ENCODE results near the gene GGT5. TPM values are rescaled to one million over a fixed set of nuclear protein-coding genes. Genes with fewer than 3 reads are reported as not detected.
"Not testable (repeated sequence)": the region's sequence is repeated elsewhere in the genome, so short reads cannot be mapped to it uniquely, and the experiment has no call there.

The GGT5 gene, protein sequence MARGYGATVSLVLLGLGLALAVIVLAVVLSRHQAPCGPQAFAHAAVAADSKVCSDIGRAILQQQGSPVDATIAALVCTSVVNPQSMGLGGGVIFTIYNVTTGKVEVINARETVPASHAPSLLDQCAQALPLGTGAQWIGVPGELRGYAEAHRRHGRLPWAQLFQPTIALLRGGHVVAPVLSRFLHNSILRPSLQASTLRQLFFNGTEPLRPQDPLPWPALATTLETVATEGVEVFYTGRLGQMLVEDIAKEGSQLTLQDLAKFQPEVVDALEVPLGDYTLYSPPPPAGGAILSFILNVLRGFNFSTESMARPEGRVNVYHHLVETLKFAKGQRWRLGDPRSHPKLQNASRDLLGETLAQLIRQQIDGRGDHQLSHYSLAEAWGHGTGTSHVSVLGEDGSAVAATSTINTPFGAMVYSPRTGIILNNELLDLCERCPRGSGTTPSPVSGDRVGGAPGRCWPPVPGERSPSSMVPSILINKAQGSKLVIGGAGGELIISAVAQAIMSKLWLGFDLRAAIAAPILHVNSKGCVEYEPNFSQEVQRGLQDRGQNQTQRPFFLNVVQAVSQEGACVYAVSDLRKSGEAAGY
- total RNA-seq (2014; rRNA removed; shearing (Covaris generic)): not detected in 2 replicates

- not testable (repeated sequence) for DNase-seq (ENCODE audit: low read depth)
Observed at GRCh38 chr22:24245030-24245431, at the start of gene GGT5. GGT5 (minus strand) TSS chr22:24245082; CDS start chr22:24244725, 357 bp downstream.

GRCh38 chr22:24292202-24292830 is 47.4 kb upstream of the GGT5 start:
- DNase-seq (ENCODE audit: low read depth): not testable (repeated sequence)

- DNase-seq (ENCODE audit: low read depth): no peak
Observed at GRCh38 chr22:24291515-24292201, 46.8 kb upstream of the GGT5 start.

DNA sequence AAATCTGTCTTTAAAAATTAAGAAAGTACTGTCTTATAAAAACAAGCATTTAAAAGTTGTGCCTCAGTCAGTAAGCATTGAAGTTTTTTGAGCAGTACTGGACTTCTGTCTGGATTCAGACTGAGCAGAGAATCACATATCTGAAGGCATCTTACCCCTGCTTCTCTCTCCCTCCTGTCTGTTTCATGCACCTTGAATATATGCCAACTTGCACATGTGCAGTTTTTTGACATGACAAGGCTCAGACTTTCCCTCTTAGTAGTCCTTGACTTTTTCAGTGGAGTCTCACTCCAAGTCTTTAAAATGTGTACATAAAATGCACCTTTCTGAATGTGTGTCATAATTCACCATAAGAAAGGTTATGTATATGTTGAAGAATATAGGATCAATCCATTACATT is 45.6 kb upstream of the GGT5 start:
- no peak for DNase-seq (ENCODE audit: low read depth)

- no peak for DNase-seq (ENCODE audit: low read depth)
Observed at GRCh38 chr22:24289741-24290163, 44.9 kb upstream of the GGT5 start.

DNA sequence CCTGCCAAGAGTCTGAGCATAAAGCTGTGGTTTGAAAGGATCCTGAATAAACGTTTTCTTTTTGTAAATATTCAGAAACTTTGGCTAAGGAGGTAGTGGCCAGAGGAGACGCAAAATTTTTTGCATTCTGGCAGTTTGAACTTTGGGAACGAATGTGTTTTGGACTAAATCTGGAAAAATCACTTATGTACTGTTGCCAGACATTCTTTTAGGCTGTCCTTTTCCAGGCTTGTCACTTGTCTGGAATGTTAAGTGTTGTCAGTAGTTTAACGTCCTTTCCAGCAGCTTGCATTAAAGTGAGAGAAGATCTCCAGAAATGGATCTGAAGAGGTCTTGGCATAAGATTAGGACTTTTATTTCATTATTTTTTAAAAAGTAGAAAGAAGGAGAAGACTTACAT is 44.2 kb upstream of the GGT5 start:
- DNase-seq (ENCODE audit: low read depth): peak; percentile 34

- DNase-seq (ENCODE audit: low read depth): not testable (repeated sequence)
Observed at GRCh38 chr22:24287801-24288200, 42.9 kb upstream of the GGT5 start.

DNA sequence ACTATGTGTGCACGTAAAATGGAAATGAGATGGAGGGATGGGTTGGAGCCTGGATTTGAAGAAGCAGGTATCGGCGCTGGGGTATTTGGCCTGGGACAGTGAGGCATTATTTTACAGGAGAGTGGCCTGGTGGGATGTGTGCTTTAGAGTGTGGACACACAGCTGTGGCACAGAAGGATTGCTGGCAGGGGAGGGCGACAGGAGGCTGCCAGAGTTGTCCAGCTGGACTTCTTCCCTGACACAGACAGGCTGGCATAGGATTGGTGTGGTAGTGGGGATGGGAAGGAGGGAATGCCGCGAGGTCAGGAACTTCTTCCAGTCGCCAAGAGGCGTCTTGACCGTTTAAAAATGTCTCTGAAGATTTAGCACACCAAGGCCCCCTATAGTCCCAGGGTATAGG is 42.3 kb upstream of the GGT5 start:
- DNase-seq (ENCODE audit: low read depth): not testable (repeated sequence)

GRCh38 chr22:24285245-24285644 is 40.4 kb upstream of the GGT5 start:
- DNase-seq (ENCODE audit: low read depth): no peak

DNA sequence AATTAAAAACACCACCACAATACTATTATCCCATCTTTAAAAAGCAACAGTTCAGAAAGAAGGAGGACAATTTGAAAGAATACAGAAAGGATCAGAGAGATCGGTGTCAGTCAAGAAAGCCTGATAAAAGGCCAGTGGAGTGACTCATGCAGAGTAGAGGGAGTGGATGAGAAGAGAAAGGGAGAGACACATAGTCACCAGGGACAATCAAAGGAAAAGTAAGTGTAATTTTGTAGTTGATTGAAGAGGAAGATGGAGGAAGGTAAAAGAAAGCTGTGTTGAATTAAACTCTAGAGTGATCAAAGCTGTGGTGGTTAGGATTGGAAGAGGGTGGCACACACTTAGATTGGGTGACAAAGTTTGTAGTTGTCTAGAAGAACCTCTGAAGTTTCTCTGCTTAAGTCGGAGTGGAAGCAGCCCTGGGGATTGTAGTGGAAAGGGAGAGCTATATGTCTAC is 39.9 kb upstream of the GGT5 start:
- peak; percentile 24 for DNase-seq (ENCODE audit: low read depth)

DNA sequence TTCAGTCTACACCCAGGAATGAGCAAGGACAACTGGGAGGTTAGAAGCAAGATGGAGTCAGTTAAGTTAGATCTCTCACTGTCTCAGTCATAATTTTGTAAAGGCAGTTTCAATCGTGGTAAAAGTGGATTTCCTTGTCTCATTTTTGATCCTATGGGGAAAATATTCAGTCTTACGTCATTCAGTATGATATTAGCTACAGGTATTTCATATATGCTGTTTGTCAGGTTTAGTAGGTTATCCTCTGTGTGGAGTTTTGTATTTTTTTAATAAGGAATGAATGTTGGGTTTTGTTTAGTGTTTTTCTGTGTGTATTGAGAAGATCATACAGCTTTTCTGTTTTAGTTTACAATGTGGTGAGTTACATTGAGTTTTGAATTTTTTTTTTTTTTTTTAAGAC is 37.5 kb upstream of the GGT5 start:
- no peak for DNase-seq (ENCODE audit: low read depth)

DNA sequence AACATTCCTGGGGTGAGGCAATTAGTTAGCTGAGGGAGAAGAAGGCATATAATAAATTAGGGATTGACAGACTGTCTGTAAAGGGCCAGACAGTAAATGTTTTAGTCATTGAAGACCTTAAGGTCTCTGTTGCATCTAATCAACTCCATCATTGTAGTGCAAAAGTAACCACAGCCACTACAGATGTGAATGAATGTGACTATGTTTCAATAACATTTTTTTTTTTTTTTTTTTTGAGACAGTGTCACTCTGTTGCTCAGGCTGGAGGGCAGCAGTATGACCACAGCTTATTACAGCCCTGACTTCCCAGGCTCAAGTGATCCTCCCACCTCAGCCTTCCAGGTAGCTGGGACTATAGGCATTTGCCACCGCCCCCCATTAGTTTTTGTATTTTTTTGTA is 35.5 kb upstream of the GGT5 start:
- DNase-seq (ENCODE audit: low read depth): not testable (repeated sequence)

DNA sequence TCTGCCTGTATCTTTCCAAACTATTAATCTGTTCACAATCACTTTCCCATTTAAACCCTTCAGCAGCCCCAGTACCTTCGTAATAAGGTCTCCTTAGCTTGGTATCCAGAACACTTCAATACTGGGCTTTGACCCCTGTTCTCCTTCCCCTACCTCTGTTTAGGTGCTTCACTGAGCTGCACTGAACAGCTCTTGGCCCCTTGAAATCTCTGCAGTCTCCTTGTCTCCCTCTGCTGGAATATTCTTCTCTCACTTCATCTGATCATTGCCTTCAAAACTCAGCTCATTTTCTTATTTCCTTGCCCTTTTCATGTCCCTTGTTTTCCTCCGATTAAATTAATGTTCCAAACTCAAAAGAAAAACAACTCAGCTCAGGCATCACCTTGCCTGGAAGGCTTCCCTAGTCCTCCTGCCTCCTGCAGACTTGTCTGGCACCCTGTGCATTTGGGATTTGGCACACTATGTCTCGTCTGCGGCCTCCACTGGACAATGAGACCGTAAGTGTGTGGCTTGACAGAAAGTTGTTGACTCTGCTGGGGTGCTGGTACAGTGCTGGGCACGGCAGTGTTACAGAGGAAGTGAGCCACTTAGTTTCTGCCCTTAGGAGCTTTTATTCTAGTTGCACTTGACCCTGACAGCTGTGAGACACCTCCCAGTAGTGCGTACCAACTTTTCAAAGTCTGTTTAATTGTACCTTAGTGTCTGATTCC is 30.0 kb upstream of the GGT5 start:
- DNase-seq (ENCODE audit: low read depth): not testable (repeated sequence)

- DNase-seq (ENCODE audit: low read depth): not testable (repeated sequence)
Observed at GRCh38 chr22:24273906-24274305, 29.0 kb upstream of the GGT5 start.

DNA sequence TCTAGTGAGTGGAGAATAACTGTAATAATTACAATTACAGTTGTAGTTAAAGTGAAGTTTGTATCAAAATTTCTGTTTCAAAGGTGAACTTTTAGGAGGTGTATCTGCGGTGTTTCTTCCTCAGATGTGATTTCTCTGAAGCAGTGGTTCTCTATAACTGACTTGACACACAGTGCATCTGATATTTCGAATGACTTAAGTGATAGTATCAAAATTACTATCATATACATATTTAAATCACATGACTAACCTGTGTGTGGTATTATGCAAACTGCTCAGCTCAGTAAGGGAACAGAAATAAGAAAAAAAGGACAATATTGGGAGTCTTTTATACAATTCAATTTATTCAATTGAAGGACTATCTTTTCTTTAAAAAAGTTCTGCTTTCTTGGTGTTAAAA is 28.1 kb upstream of the GGT5 start:
- not testable (repeated sequence) for DNase-seq (ENCODE audit: low read depth)

GRCh38 chr22:24271386-24271854 is 26.5 kb upstream of the GGT5 start:
- DNase-seq (ENCODE audit: low read depth): no peak

GRCh38 chr22:24270556-24271385 is 25.9 kb upstream of the GGT5 start, which contains the start of gene SPECC1L:
SPECC1L (plus strand) TSS chr22:24270831; CDS start chr22:24302232, 31,401 bp downstream.
- DNase-seq (ENCODE audit: low read depth): peak; percentile 96

GRCh38 chr22:24266495-24266894 is 21.6 kb upstream of the GGT5 start:
- DNase-seq (ENCODE audit: low read depth): not testable (repeated sequence)

GRCh38 chr22:24265734-24266133 is 20.9 kb upstream of the GGT5 start:
- DNase-seq (ENCODE audit: low read depth): no peak

- DNase-seq (ENCODE audit: low read depth): not testable (repeated sequence)
Observed at GRCh38 chr22:24264329-24264896, 19.5 kb upstream of the GGT5 start.
